ENCODE results near the gene NIPBL.
A peak's percentile ranks its signal among the peaks of the same experiment; 100 is the strongest.

NIPBL gene

DNA sequence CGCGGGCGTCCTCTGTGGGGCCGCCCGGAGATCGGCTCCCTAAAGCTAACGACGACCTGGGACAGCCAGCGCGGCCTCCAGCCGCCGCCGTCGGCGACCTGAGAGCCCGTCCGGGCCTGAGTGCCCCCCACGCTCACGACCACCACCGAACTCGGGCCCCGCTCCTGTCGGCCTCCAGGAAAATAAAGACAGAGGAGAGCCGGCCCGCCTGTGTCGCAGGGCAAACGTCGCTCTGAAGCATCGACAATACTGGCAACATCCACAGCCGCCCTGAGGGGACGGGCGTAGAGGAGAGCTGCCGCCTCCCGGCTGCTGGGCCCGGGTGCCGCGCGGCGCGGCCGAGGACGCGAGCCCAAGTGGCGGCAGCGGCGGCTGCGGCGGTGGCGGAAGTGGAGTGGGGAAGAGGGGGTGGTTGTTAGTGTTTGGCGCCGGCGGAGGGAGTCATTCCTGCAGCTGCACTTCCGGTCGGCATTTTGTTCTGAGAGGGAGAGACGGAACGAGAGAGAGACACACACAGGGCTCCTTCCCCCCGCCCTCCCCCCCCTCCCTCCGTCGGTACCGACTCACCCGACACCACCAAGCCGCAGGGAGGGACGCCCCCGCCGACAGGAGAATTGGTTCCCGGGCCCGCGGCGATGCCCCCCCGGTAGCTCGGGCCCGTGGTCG lies at the start of gene NIPBL:
Gene NIPBL (plus strand): TSS at position 471 of the 666 bp plus-strand sequence. CDS start 76,928 bp downstream, outside the sequence.
- H3K9me2 ChIP-seq (ENCODE audit: low read depth, low read length): no peaks in the 10 kb centered on the region
- H3F3A ChIP-seq (ENCODE audit: insufficient read depth, low read length): no peaks in the 10 kb centered on the region
- H3K27ac ChIP-seq (ENCODE audit: low read depth, low read length, poor library complexity, severe bottlenecking): peak within 1 kb of the TSS; percentile 85
- H3K4me1 ChIP-seq (ENCODE audit: insufficient read depth, low read length, severe bottlenecking): peaks cover 68% of the 10 kb centered on the region
- peak within 1 kb of the TSS; percentile 88 for H3K4me2 ChIP-seq (ENCODE audit: low read length)
- H3K36me3 ChIP-seq (ENCODE audit: insufficient read depth, low read length): no peaks in the 10 kb centered on the region
- peak within 1 kb of the TSS; percentile 90 for H3K4me3 ChIP-seq (ENCODE audit: low read depth, low read length, poor library complexity, severe bottlenecking)
- peak within 1 kb of the TSS; percentile 93 for H3K9ac ChIP-seq (ENCODE audit: low read length)
- TF ChIP-seq, protein P1, sequence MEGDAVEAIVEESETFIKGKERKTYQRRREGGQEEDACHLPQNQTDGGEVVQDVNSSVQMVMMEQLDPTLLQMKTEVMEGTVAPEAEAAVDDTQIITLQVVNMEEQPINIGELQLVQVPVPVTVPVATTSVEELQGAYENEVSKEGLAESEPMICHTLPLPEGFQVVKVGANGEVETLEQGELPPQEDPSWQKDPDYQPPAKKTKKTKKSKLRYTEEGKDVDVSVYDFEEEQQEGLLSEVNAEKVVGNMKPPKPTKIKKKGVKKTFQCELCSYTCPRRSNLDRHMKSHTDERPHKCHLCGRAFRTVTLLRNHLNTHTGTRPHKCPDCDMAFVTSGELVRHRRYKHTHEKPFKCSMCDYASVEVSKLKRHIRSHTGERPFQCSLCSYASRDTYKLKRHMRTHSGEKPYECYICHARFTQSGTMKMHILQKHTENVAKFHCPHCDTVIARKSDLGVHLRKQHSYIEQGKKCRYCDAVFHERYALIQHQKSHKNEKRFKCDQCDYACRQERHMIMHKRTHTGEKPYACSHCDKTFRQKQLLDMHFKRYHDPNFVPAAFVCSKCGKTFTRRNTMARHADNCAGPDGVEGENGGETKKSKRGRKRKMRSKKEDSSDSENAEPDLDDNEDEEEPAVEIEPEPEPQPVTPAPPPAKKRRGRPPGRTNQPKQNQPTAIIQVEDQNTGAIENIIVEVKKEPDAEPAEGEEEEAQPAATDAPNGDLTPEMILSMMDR (IDR thresholded peaks at IDR 0.05; ENCODE audit: low read length): no peak
- no peak for TF ChIP-seq EZH2 (IDR thresholded peaks at IDR 0.05; ENCODE audit: borderline replicate concordance, low read length)
- no peaks in the 10 kb centered on the region for H3K27me3 ChIP-seq (ENCODE audit: insufficient read depth, low read length)
- H2AFZ ChIP-seq (ENCODE audit: low read length): peak within 1 kb of the TSS; percentile 28; the same call in 1 of the 2 replicates
- no peaks in the 10 kb centered on the region for H3K9me3 ChIP-seq (ENCODE audit: low read length)
- H4K20me1 ChIP-seq (ENCODE audit: insufficient read depth, low read length): peaks cover 10% of the 10 kb centered on the region
- H3K79me2 ChIP-seq (ENCODE audit: insufficient read depth, low read length): peaks cover 88% of the 10 kb centered on the region

DNA sequence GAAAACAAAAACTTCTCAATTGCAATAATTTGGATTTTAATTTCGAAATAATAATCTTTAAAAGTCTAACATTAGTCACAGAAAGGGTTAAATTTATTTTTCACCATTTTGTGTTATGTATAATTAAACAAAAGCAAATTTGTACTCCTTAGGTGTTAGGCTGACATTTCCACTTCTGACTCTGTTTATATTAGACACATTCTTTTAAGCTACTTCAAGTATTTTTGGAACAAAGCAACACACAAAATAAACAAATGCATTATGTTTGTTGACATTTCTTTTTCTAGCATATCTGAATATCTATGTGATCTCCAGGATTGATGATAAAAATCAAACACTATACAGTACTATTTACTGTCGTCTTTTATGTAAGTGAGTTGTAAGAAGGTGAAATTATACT lies 44.3 kb upstream of the NIPBL start:
- Histone ChIP-seq H3K79me2 (ENCODE audit: insufficient read depth, low read length) (no peaks in the 10 kb centered on the region), H3K9me3 (ENCODE audit: low read length) (no peaks in the 10 kb centered on the region), H3K4me3 (ENCODE audit: low read depth, low read length, poor library complexity, severe bottlenecking) (no peak overlapping the region), H3K9ac (ENCODE audit: low read length) (no peak overlapping the region), H3K9me2 (ENCODE audit: low read depth, low read length) (no peaks in the 10 kb centered on the region), H3K4me1 (ENCODE audit: insufficient read depth, low read length, severe bottlenecking) (no peaks in the 10 kb centered on the region), H4K20me1 (ENCODE audit: insufficient read depth, low read length) (no peaks in the 10 kb centered on the region), H3F3A (ENCODE audit: insufficient read depth, low read length) (no peaks in the 10 kb centered on the region), H3K27me3 (ENCODE audit: insufficient read depth, low read length) (no peaks in the 10 kb centered on the region), H2AFZ (ENCODE audit: low read length) (no peak overlapping the region), H3K4me2 (ENCODE audit: low read length) (no peak overlapping the region), H3K36me3 (ENCODE audit: insufficient read depth, low read length) (no peaks in the 10 kb centered on the region), H3K27ac (ENCODE audit: low read depth, low read length, poor library complexity, severe bottlenecking) (no peak overlapping the region)
- TF ChIP-seq, protein P1 (IDR thresholded peaks at IDR 0.05; ENCODE audit: low read length): no peak
- TF ChIP-seq EZH2 (IDR thresholded peaks at IDR 0.05; ENCODE audit: borderline replicate concordance, low read length): no peak

DNA sequence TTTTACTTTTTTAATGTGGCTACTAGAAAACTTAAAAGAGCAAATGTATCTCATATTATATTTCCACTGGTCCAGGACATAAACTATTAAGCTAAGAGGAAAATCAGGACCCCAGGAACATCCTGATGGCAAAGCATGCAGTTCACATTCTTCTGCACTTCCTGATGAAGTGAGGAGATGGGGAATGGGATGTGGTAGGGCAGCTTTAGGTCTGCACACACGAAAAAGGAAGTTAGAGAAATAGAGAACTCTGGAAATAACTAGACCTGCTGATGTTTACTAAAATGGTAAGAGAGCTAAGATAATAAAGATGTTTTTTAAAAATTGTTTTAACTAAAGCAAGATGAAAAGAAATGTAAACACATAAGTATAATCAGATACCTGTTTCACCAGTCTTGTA lies 39.7 kb upstream of the NIPBL start:
- no peaks in the 10 kb centered on the region for H3K27me3 ChIP-seq (ENCODE audit: insufficient read depth, low read length)
- no peaks in the 10 kb centered on the region for H3F3A ChIP-seq (ENCODE audit: insufficient read depth, low read length)
- no peak overlapping the region for H2AFZ ChIP-seq (ENCODE audit: low read length)
- no peak overlapping the region for H3K4me2 ChIP-seq (ENCODE audit: low read length)
- no peak overlapping the region for H3K9ac ChIP-seq (ENCODE audit: low read length)
- no peaks in the 10 kb centered on the region for H3K36me3 ChIP-seq (ENCODE audit: insufficient read depth, low read length)
- H3K4me1 ChIP-seq (ENCODE audit: insufficient read depth, low read length, severe bottlenecking): no peaks in the 10 kb centered on the region
- no peaks in the 10 kb centered on the region for H3K79me2 ChIP-seq (ENCODE audit: insufficient read depth, low read length)
- no peak overlapping the region for H3K27ac ChIP-seq (ENCODE audit: low read depth, low read length, poor library complexity, severe bottlenecking)
- TF ChIP-seq, protein P1 (IDR thresholded peaks at IDR 0.05; ENCODE audit: low read length): no peak
- no peak for TF ChIP-seq EZH2 (IDR thresholded peaks at IDR 0.05; ENCODE audit: borderline replicate concordance, low read length)
- no peaks in the 10 kb centered on the region for H3K9me3 ChIP-seq (ENCODE audit: low read length)
- no peaks in the 10 kb centered on the region for H4K20me1 ChIP-seq (ENCODE audit: insufficient read depth, low read length)
- H3K9me2 ChIP-seq (ENCODE audit: low read depth, low read length): no peaks in the 10 kb centered on the region
- no peak overlapping the region for H3K4me3 ChIP-seq (ENCODE audit: low read depth, low read length, poor library complexity, severe bottlenecking)
